ENCODE measurements around the gene CCSER1.
"Not testable (repeated sequence)": the region's sequence is repeated elsewhere in the genome, so short reads cannot be mapped to it uniquely, and the experiment has no call there.

GRCh38 chr4:90911724-90912434 is 784.7 kb downstream of the CCSER1 start:
- not testable (repeated sequence) for TF ChIP-seq CTCF (conservative IDR thresholded peaks at IDR 0.05; ENCODE audit: low read length); EZH2phosphoT487 (IDR thresholded peaks at IDR 0.05; ENCODE audit: borderline replicate concordance)

Data from Loucy (cell line).